Measurements from ENCODE around the gene CCDC120. TPM values are rescaled to one million over a fixed set of nuclear protein-coding genes. Genes with fewer than 3 reads are reported as not detected.
A peak's percentile ranks its signal among the peaks of the same experiment; 100 is the strongest.

The CCDC120 gene
- total RNA-seq, 2 donors from 2014 or later: 6.9 to 7.3 TPM

DNA sequence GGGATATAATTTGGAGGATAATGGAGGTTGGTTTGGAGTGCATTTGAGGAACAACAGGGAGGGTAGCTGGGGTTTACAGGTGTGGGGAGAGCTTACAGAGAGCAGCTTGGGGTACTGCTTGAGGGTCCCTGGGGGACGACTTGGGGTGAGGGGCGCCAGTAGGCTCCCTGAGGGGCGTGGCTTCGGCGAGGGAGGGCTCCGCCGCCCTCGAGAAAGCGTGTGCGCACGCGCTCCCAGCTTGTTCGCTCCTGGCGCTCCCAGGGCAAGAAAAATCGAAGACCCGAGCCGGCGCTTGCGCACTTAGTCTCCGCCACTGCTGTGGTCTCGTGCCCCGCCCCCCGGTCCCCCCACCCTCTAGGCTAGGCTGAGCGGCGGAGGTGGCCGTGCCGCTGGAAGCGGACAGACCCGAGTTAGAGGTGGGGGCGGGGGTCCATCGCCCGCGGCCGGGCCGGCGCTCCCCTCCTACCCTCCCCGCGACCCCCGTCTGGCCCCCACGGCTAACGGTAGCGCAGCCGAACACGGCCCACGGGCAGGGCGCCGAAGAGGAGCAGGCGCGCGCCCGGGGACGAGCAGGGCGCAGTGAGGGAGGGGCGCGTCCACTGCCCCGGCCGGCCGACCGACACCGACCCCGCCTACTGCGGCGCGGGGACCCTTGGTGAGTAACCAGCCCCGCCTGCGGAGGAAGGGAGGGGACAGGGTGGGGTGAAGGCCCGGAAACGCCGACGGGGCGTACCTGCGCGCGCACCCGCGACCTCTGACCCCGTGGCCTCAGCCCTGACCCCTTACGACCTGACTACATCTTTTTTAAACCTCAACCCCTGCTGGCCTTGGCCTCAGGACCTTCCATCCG is 5.4 kb upstream of the CCDC120 start:
- Mint-ChIP-seq H3K36me3 (ENCODE audit: low read depth) (no peaks in the 10 kb centered on the region), H3K4me1 (peaks cover 18% of the 10 kb centered on the region), H3K9me3 (no peaks in the 10 kb centered on the region), H3K27ac (peak overlapping the region; percentile 90), H3K27me3 (no peaks in the 10 kb centered on the region), H3K4me3 (peak overlapping the region; percentile 85)
- peak; percentile 92 for ATAC-seq (replicated peaks)

DNA sequence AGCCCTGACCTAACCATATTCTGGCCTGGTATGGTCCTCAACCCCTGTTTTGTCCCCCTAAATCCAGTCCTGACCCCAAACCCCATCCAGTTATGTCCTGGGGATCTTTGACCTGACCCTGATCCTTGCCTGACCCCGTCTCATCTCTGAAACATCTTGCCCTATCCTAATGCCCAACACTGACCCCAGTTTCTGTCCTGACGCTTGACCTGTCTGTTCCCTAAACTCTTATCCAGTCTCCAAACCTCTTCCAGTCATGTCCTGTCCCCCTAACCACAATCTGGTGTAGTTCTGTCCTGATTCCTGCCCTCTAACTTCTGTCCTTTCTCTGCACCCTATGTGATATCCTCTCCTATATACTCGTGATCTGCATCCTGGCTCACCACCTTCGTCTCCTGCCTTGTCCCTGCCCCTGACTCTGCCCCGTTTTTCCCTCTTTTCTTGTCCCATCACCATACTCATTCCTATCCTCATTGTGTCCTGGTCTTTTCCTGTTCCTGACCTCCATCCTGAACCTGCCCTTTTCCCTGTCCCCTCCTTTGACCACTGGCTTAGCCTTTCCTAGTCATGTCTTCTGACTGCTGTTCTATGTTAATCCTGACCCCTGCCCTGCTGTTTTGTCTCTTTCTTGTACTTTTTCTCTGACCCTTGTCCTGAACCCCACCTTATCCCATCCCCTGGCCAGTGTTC is 4.6 kb upstream of the CCDC120 start:
- peaks cover 18% of the 10 kb centered on the region for H3K4me1 Mint-ChIP-seq
- ATAC-seq (replicated peaks): no peak
- H3K4me3 Mint-ChIP-seq: peak overlapping the region; percentile 85
- H3K27ac Mint-ChIP-seq: peak overlapping the region; percentile 90
- no peaks in the 10 kb centered on the region for H3K9me3 Mint-ChIP-seq
- no peaks in the 10 kb centered on the region for H3K36me3 Mint-ChIP-seq (ENCODE audit: low read depth)
- no peaks in the 10 kb centered on the region for H3K27me3 Mint-ChIP-seq

DNA sequence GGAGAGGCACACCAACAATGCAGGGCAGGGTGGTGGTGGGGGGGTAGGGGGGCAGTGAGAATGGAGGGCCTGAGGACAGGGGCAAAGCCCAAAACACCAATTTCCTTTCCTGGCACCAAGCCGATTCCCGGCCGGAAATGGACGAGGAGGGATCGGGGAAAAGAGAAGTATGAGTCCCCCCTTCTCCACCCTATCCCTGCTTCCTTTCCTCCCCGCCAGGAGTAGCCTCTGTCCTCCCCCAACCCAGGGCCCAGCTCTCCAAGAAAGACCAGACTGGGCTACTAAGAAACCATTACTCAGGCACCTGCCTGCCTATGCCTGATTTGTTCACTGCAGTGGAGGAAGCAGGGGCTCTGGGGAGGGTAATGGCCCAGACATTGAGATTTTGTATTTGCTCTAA is 402 bp downstream of the CCDC120 start:
- Mint-ChIP-seq H3K4me1 (peaks cover 9% of the 10 kb centered on the region), H3K36me3 (ENCODE audit: low read depth) (no peaks in the 10 kb centered on the region), H3K9me3 (no peaks in the 10 kb centered on the region), H3K4me3 (no peak overlapping the region), H3K27ac (no peak overlapping the region), H3K27me3 (no peaks in the 10 kb centered on the region)
- no peak for ATAC-seq (replicated peaks)

DNA sequence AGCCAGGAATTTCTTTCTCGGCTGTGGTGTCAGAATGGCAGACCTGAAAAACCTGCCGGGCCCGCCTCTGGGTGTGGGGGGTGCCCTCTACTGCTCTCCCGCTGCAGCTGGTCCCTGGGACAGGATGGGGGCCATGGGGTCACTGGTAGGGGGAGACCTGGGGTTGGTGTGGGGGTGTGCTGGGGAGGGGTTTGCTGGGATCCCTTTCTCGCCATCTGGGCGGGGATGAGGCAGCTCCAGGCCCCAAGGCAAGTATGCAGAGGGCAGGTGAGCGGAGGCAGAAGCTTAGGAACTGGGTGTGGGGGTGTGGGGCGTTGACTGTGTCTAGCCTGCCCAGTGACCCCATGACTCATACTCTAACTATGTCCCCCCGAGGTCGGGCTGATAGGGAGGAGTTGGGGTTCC is 884 bp downstream of the CCDC120 start:
- H3K27me3 Mint-ChIP-seq: no peaks in the 10 kb centered on the region
- no peak for ATAC-seq (replicated peaks)
- no peak overlapping the region for H3K27ac Mint-ChIP-seq
- no peaks in the 10 kb centered on the region for H3K9me3 Mint-ChIP-seq
- peaks cover 4% of the 10 kb centered on the region for H3K4me1 Mint-ChIP-seq
- no peaks in the 10 kb centered on the region for H3K36me3 Mint-ChIP-seq (ENCODE audit: low read depth)
- no peak overlapping the region for H3K4me3 Mint-ChIP-seq

DNA sequence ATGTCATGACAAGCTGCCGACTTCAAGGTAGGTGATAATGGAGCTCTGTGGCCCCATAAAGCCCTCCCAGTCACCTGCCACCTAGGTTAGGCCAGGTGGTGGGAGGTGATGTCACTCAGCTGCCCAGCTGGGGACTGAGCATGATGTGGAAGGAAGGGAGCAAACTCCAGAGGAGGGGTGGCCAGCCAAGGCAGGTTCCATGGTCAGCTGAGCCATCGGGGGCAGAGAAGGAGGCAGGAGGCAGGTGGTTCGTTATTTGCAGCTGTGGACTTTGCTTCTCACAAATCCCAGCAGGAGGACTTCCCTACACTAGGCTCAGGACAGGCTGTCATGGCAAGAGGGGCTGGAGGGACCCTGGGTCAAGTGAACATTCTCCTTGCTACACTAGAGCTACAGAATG is 2.1 kb downstream of the CCDC120 start:
- no peaks in the 10 kb centered on the region for H3K4me1 Mint-ChIP-seq
- no peak overlapping the region for H3K4me3 Mint-ChIP-seq
- no peaks in the 10 kb centered on the region for H3K9me3 Mint-ChIP-seq
- no peak for ATAC-seq (replicated peaks)
- H3K36me3 Mint-ChIP-seq (ENCODE audit: low read depth): no peaks in the 10 kb centered on the region
- H3K27me3 Mint-ChIP-seq: no peaks in the 10 kb centered on the region
- no peak overlapping the region for H3K27ac Mint-ChIP-seq

DNA sequence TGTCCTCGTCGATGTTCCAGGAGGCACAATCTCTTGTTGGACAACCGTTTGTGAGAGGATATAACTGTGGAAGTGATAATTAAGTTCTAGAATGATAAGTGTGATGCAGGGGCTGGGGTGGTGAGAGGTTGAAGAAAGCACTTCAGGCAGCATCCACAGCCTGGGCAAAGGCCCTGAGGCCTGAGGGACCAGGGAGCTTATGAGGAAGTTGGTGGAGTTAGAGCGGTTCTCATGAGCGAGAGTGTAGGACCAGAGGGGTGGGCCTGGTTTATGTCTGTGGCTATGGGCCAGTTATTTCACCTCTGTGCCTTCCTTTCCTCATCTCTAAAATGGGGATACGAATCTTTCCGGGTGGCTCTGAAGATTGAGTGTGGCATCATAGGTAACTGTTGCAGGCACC is 2.7 kb downstream of the CCDC120 start:
- H3K4me1 Mint-ChIP-seq: no peaks in the 10 kb centered on the region
- no peaks in the 10 kb centered on the region for H3K9me3 Mint-ChIP-seq
- no peaks in the 10 kb centered on the region for H3K36me3 Mint-ChIP-seq (ENCODE audit: low read depth)
- no peak for ATAC-seq (replicated peaks)
- H3K4me3 Mint-ChIP-seq: no peak overlapping the region
- no peaks in the 10 kb centered on the region for H3K27me3 Mint-ChIP-seq
- no peak overlapping the region for H3K27ac Mint-ChIP-seq

DNA sequence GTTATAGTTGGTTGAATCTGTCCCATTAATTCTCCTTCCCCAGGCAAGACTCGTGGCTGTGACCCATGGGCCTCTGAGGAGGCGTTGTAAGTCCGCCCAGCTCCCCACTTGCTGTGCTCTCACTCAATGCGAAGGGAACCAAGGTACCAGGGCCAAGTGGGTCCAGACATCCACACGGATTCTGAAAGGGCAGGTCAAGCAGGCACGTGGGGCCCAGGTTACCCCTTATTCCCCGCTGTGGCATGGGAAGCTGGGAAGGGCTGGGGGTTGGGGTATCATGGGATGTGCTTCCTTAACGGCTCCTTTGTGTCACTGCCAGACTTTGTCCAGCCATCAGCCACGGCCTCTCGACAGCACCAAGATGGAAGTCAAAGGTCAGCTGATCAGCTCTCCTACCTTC is 3.1 kb downstream of the CCDC120 start:
- H3K36me3 Mint-ChIP-seq (ENCODE audit: low read depth): no peaks in the 10 kb centered on the region
- ATAC-seq (replicated peaks): no peak
- no peaks in the 10 kb centered on the region for H3K27me3 Mint-ChIP-seq
- no peaks in the 10 kb centered on the region for H3K4me1 Mint-ChIP-seq
- no peaks in the 10 kb centered on the region for H3K9me3 Mint-ChIP-seq
- no peak overlapping the region for H3K4me3 Mint-ChIP-seq
- H3K27ac Mint-ChIP-seq: no peak overlapping the region

DNA sequence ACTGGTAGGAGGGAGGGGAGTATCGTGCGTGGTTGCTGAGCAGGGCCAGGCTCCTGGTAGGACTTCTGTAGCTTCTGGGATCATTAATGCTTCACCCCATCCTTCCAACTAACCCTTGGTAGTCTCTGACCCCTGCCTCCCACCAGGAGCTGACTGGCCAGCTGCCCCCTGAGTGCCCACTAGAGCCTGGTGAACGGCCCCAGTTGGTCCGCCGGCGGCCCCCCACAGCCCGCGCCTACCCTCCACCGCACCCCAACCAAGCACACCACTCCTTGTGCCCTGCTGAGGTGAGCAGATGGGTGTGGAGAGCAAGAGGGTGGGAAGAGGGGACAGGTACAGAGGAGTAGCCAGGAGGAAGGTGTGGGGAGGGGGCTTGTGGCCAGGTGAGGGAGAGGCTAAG is 4.9 kb downstream of the CCDC120 start:
- Mint-ChIP-seq H3K4me1 (no peaks in the 10 kb centered on the region), H3K27me3 (no peaks in the 10 kb centered on the region), H3K36me3 (ENCODE audit: low read depth) (no peaks in the 10 kb centered on the region), H3K27ac (no peak overlapping the region), H3K4me3 (no peak overlapping the region), H3K9me3 (no peaks in the 10 kb centered on the region)
- no peak for ATAC-seq (replicated peaks)

DNA sequence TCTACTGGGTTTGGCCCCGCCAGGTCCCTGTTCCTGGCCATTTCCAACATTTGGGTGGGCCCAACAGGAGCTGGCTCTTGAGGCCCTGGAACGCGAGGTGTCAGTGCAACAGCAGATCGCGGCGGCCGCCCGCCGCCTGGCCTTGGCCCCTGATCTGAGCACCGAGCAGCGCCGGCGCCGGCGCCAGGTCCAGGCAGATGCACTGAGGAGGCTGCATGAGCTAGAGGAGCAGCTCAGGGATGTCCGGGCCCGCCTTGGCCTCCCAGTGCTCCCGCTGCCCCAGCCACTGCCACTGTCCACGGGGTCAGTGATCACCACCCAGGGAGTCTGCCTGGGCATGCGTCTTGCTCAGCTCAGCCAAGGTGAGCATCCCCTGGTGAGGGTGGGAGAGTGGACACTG is 5.5 kb downstream of the CCDC120 start:
- Mint-ChIP-seq H3K36me3 (ENCODE audit: low read depth) (no peaks in the 10 kb centered on the region), H3K27me3 (no peaks in the 10 kb centered on the region), H3K4me1 (no peaks in the 10 kb centered on the region), H3K27ac (no peak overlapping the region), H3K4me3 (no peak overlapping the region), H3K9me3 (no peaks in the 10 kb centered on the region)
- no peak for ATAC-seq (replicated peaks)

DNA sequence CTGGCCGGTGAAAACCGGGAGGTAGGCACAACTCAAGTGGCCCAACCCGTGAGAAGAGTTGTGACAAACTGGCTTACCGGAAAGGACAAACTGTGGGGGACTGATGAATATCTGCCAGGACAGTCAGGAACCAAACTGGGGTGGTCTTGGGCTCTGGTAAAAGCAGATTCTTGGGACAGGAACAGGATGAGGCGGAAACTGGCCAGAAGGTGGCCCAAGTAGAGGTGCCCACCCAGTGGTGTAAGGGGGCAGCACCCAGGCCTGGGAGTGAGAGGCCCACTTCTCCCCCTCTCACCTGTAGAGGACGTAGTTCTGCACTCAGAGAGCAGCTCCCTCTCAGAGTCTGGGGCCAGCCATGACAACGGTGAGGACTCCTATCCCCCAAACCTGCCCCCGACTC is 5.9 kb downstream of the CCDC120 start:
- Mint-ChIP-seq H3K36me3 (ENCODE audit: low read depth) (no peaks in the 10 kb centered on the region), H3K9me3 (no peaks in the 10 kb centered on the region), H3K27ac (no peak overlapping the region), H3K4me3 (no peak overlapping the region), H3K4me1 (no peaks in the 10 kb centered on the region), H3K27me3 (no peaks in the 10 kb centered on the region)
- ATAC-seq (replicated peaks): no peak

DNA sequence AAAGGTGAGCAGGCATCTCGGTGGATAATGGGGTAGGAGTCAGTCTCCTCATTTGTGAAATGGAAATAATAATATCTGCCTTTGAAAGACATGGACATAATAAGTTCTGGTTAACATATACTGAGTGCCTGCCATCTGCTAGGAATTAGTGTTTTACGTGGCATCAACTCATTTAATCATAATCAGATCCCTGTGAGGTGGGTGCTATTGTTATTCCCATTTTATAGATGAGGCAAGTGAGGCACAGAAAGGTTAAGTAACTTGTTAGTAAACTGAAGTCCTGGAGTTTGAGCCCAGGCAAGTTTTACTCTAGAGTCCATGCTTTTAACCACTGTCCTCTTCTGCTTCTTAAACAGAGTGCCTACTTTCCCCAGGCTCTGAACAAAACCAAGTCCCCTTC is 7.5 kb downstream of the CCDC120 start:
- no peaks in the 10 kb centered on the region for H3K36me3 Mint-ChIP-seq (ENCODE audit: low read depth)
- H3K27ac Mint-ChIP-seq: no peak overlapping the region
- H3K27me3 Mint-ChIP-seq: no peaks in the 10 kb centered on the region
- H3K4me1 Mint-ChIP-seq: no peaks in the 10 kb centered on the region
- H3K4me3 Mint-ChIP-seq: no peak overlapping the region
- no peak for ATAC-seq (replicated peaks)
- H3K9me3 Mint-ChIP-seq: no peaks in the 10 kb centered on the region

DNA sequence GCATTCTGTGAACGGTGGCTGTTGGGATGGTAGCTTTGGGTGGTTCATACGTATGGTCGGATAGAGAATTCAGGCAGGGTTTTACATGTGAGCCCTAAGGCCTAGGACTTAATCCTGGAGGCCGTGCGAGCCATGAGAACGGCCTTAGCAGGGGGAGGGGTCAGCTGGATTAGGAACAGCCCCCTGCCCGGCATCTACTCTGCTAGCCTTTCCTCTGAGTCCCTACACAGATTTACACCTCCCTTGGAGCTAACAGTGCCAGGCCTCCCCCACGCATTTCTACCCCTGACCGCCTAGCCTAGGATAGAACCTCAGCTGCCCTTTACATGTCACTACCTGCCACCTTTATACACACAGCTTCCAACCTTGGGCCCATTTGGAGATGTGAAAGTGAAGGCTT is 7.9 kb downstream of the CCDC120 start:
- H3K4me3 Mint-ChIP-seq: no peak overlapping the region
- H3K27me3 Mint-ChIP-seq: no peaks in the 10 kb centered on the region
- ATAC-seq (replicated peaks): no peak
- H3K9me3 Mint-ChIP-seq: no peaks in the 10 kb centered on the region
- H3K36me3 Mint-ChIP-seq (ENCODE audit: low read depth): no peaks in the 10 kb centered on the region
- H3K4me1 Mint-ChIP-seq: no peaks in the 10 kb centered on the region
- no peak overlapping the region for H3K27ac Mint-ChIP-seq

DNA sequence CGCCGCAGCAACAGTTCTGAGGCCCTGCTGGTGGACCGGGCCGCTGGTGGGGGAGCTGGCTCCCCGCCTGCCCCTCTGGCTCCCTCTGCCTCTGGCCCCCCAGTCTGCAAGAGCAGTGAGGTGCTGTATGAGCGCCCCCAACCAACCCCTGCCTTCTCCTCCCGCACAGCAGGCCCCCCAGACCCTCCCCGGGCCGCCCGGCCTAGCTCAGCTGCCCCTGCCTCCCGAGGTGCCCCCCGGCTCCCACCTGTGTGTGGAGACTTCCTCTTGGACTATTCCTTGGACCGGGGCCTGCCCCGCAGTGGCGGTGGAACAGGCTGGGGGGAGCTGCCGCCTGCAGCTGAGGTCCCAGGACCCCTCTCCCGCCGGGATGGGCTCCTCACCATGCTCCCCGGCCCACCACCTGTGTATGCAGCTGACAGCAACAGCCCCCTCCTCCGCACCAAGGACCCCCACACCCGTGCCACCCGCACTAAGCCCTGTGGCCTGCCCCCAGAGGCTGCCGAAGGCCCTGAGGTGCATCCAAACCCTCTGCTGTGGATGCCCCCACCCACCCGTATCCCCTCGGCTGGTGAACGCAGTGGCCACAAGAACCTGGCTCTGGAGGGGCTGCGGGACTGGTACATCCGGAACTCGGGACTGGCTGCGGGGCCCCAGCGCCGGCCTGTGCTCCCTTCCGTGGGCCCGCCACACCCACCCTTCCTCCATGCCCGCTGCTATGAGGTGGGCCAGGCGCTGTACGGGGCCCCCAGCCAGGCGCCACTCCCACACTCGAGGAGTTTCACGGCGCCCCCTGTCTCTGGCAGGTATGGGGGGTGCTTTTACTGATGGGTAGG is 8.7 kb downstream of the CCDC120 start:
- Mint-ChIP-seq H3K9me3 (no peaks in the 10 kb centered on the region), H3K4me3 (no peak overlapping the region), H3K4me1 (no peaks in the 10 kb centered on the region), H3K36me3 (ENCODE audit: low read depth) (no peaks in the 10 kb centered on the region), H3K27ac (no peak overlapping the region), H3K27me3 (no peaks in the 10 kb centered on the region)
- no peak for ATAC-seq (replicated peaks)

DNA sequence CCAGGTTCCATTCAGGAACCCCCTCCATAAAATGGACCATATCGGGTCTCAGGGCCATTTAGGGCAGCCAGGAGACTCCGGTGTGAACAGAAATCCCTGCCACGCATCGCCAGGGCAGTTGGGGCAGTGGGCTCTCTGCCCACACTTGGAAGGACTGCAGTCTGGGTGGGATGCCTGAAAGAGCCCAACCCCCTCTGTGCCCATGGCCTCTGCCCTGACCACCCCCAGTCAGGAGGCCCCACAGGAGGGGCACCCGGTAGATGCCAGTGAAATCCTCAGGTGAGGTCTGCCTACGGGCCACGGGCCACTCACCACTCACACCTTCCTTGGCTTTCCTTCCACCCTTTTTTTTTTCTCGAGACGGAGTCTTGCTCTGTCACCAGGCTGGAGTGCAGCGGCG is 10.2 kb downstream of the CCDC120 start:
- Mint-ChIP-seq H3K9me3 (no peaks in the 10 kb centered on the region), H3K4me1 (peaks cover 8% of the 10 kb centered on the region), H3K4me3 (no peak overlapping the region), H3K27ac (no peak overlapping the region), H3K36me3 (ENCODE audit: low read depth) (peaks cover 5% of the 10 kb centered on the region), H3K27me3 (no peaks in the 10 kb centered on the region)
- ATAC-seq (replicated peaks): no peak

DNA sequence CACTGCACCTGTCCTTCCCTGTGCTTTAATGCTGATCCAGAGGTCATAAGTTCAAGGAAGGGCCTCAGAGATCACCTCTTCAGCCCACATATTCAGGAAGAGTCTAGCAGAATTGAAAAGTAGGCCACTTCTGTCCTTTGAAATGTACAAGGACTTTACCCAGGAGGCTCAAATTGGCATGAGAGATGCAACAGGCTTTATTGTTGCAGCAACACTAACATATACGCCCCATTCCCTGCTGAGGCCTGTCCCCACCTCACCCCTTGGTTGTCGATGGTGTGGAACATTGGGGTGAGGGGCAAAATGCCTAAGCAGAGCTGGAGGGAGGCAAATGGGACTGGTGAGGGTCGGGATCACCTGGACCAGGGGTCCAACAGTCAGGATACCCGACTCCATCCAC is 12.2 kb downstream of the CCDC120 start:
- H3K36me3 Mint-ChIP-seq (ENCODE audit: low read depth): peaks cover 12% of the 10 kb centered on the region
- ATAC-seq (replicated peaks): no peak
- H3K27me3 Mint-ChIP-seq: no peaks in the 10 kb centered on the region
- H3K4me1 Mint-ChIP-seq: peaks cover 8% of the 10 kb centered on the region
- H3K27ac Mint-ChIP-seq: no peak overlapping the region
- no peak overlapping the region for H3K4me3 Mint-ChIP-seq
- H3K9me3 Mint-ChIP-seq: no peaks in the 10 kb centered on the region

All from activated T-helper 17 cell treated with anti-CD3 and anti-CD28 coated beads, Interleukin-2, amount 50 U/mL, for 72 hours (primary cell).